ENCODE measurements around the gene RHOF. TPM values are rescaled to one million over a fixed set of nuclear protein-coding genes. Genes with fewer than 3 reads are reported as not detected.

RHOF gene
- polyA plus RNA-seq, 1 experiment: 5.3 TPM

- CTCF ChIA-PET: interaction anchor here (0.9 to 4.0 kb wide), 6 partner anchors 14 to 78 kb away, joined by 3 to 143 read pairs (median 6); partner anchors contain the start of genes PSMD9 and RHOF
- no peak for TF ChIP-seq CTCF (IDR thresholded peaks at IDR 0.05; ENCODE audit: low read depth, low read length)
- POLR2A ChIA-PET: interaction anchor here (2.4 to 2.6 kb wide), 2 partner anchors 10 to 15 kb away, joined by 52 to 58 read pairs; partner anchors contain the start of gene RHOF
- Histone ChIP-seq H3K27ac (ENCODE audit: low read depth, low read length) (no peak overlapping the region), H3K27me3 (ENCODE audit: control insufficient read depth, insufficient read depth, low read length) (no peaks in the 10 kb centered on the region), H3K4me3 (ENCODE audit: low read depth, low read length) (no peak overlapping the region; the same call in 1 of the 2 replicates), H3K9me3 (ENCODE audit: control insufficient read depth, insufficient read depth, low read length) (no peaks in the 10 kb centered on the region; the same call in 1 of the 2 replicates)
- no peak for DNase-seq (ENCODE audit: low read depth, low spot score)
Observed at GRCh38 chr12:121810234-121810817, 16.8 kb upstream of the RHOF start.

GRCh38 chr12:121809712-121810116, 16.2 kb upstream of the RHOF start:
- ChIA-PET POLR2A (interaction anchor here (1.0 to 2.6 kb wide), 3 partner anchors 9 to 15 kb away, joined by 3 to 58 read pairs (median 4); no protein-coding TSS in a partner anchor), CTCF (interaction anchor here (1.1 to 5.9 kb wide), 3 partner anchors 13 to 74 kb away, joined by 5 to 143 read pairs (median 67); partner anchors contain the start of gene RHOF)
- Histone ChIP-seq H3K9me3 (ENCODE audit: control insufficient read depth, insufficient read depth, low read length) (no peaks in the 10 kb centered on the region; the same call in 1 of the 2 replicates), H3K27me3 (ENCODE audit: control insufficient read depth, insufficient read depth, low read length) (no peaks in the 10 kb centered on the region), H3K27ac (ENCODE audit: low read depth, low read length) (no peak overlapping the region), H3K4me3 (ENCODE audit: low read depth, low read length) (no peak overlapping the region)
- no peak for DNase-seq (ENCODE audit: low read depth, low spot score)
- no peak for TF ChIP-seq CTCF (IDR thresholded peaks at IDR 0.05; ENCODE audit: low read depth, low read length)

- no peaks in the 10 kb centered on the region; the same call in 1 of the 2 replicates for H3K9me3 ChIP-seq (ENCODE audit: control insufficient read depth, insufficient read depth, low read length)
- H3K27me3 ChIP-seq (ENCODE audit: control insufficient read depth, insufficient read depth, low read length): no peaks in the 10 kb centered on the region
- no peak overlapping the region for H3K4me3 ChIP-seq (ENCODE audit: low read depth, low read length)
- ChIA-PET POLR2A (interaction anchor here (1.0 to 1.2 kb wide), 2 partner anchors 12 to 14 kb away, joined by 3 to 4 read pairs; no protein-coding TSS in a partner anchor), CTCF (interaction anchor here (5.9 kb wide), 1 partner anchor 13 kb away, joined by 67 read pairs; the partner anchor contains the start of gene RHOF)
- TF ChIP-seq CTCF (IDR thresholded peaks at IDR 0.05; ENCODE audit: low read depth, low read length): no peak
- no peak overlapping the region for H3K27ac ChIP-seq (ENCODE audit: low read depth, low read length)
- no peak for DNase-seq (ENCODE audit: low read depth, low spot score)
Observed at GRCh38 chr12:121808623-121809022, 15.1 kb upstream of the RHOF start.

- TF ChIP-seq CTCF (IDR thresholded peaks at IDR 0.05; ENCODE audit: low read depth, low read length): no peak
- Histone ChIP-seq H3K27me3 (ENCODE audit: control insufficient read depth, insufficient read depth, low read length) (no peaks in the 10 kb centered on the region), H3K4me3 (ENCODE audit: low read depth, low read length) (no peak overlapping the region), H3K27ac (ENCODE audit: low read depth, low read length) (no peak overlapping the region), H3K9me3 (ENCODE audit: control insufficient read depth, insufficient read depth, low read length) (no peaks in the 10 kb centered on the region; the same call in 1 of the 2 replicates)
- POLR2A ChIA-PET: no interaction called here
- CTCF ChIA-PET: interaction anchor here (0.7 to 5.9 kb wide), 2 partner anchors 12 to 111 kb away, joined by 3 to 67 read pairs; partner anchors contain the start of genes CFAP251 and RHOF
- DNase-seq (ENCODE audit: low read depth, low spot score): no peak
Observed at GRCh38 chr12:121807642-121808347, 14.3 kb upstream of the RHOF start.

Measured in AG04450 (cell line).